GM18907 (cell line): ENCODE data around the gene TUBB4B.
"Not testable (repeated sequence)": the region's sequence is repeated elsewhere in the genome, so short reads cannot be mapped to it uniquely, and the experiment has no call there.

ENCODE experiments used
- ATAC-seq: cut with Tn5 transposase; IDR thresholded peaks from one replicate; pipeline ENCODE4 v1.9.1; 2021; ENCODE audit warnings: mild to moderate bottlenecking, moderate library complexity; ENCODE audit not compliant: unreplicated experiment

Gene TUBB4B

GRCh38 chr9:137251490-137252268 is 10.6 kb downstream of the TUBB4B start:
- no peak for ATAC-seq

GRCh38 chr9:137252555-137253506 is 11.7 kb downstream of the TUBB4B start:
- no peak for ATAC-seq

GRCh38 chr9:137253717-137254623 is 12.9 kb downstream of the TUBB4B start:
- no peak for ATAC-seq

- ATAC-seq, result peak; percentile 74
These were observed 13.7 kb downstream of the TUBB4B start, which contains the start of gene NELFB for GRCh38 chr9:137254624-137255447. Gene NELFB (plus strand): TSS chr9:137255327.

GRCh38 chr9:137255448-137256114 is 14.5 kb downstream of the TUBB4B start:
- peak; percentile 32 for ATAC-seq

- ATAC-seq, result no peak
These were observed 15.3 kb downstream of the TUBB4B start for GRCh38 chr9:137256362-137256761.

- no peak for ATAC-seq
These were observed 15.8 kb downstream of the TUBB4B start for GRCh38 chr9:137256856-137257255.

- not testable (repeated sequence) for ATAC-seq
These were observed 21.3 kb downstream of the TUBB4B start for GRCh38 chr9:137262173-137262908.

- no peak for ATAC-seq
These were observed 21.8 kb downstream of the TUBB4B start for GRCh38 chr9:137262909-137263285.

GRCh38 chr9:137263506-137263905 is 22.4 kb downstream of the TUBB4B start:
- no peak for ATAC-seq

- no peak for ATAC-seq
These were observed 23.0 kb downstream of the TUBB4B start for GRCh38 chr9:137264067-137264466.

GRCh38 chr9:137265496-137266161 is 24.5 kb downstream of the TUBB4B start:
- no peak for ATAC-seq

GRCh38 chr9:137266162-137266527 is 25.1 kb downstream of the TUBB4B start:
- ATAC-seq, result no peak

- no peak for ATAC-seq
These were observed 25.7 kb downstream of the TUBB4B start for GRCh38 chr9:137266585-137267453.

GRCh38 chr9:137267933-137268355 is 26.9 kb downstream of the TUBB4B start:
- ATAC-seq, result no peak

GRCh38 chr9:137268538-137269201 is 27.6 kb downstream of the TUBB4B start:
- no peak for ATAC-seq
